HG03558 (cell line): ENCODE data around the gene RPN1.
"Not testable (repeated sequence)": the region's sequence is repeated elsewhere in the genome, so short reads cannot be mapped to it uniquely, and the experiment has no call there.

Experiments
- ATAC-seq: cut with Tn5 transposase; IDR thresholded peaks from one replicate; pipeline ENCODE4 v1.9.1; 2021; ENCODE audit warnings: moderate number of reproducible peaks; ENCODE audit not compliant: unreplicated experiment; ENCODE audit errors: extremely low read depth

The RPN1 gene

DNA sequence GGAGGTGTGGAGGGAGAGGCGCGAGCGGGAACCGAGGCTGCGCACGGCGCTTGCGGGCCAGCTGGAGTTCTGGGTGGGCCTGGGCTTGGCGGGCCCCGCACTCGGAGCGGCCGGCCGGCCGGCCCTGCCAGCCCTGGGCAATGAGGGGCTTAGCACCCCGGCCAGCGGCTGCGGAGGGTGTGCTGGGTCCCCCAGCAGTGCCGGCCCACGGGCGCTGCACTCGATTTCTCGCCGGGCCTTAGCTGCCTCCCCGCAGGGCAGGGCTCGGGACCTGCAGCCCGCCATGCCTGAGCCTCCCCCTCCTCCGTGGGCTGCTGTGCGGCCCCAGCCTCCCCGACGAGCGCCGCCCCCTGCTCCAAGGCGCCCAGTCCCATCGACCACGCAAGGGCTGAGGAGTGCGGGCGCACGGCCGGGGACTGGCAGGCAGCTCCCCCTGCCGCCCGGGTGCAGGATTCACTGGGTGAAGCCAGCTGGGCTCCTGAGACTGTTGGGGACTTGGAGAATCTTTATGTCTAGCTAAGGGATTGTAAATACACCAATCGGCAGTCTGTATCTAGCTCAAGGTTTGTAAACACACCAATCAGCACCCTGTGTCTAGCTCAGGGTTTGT is 2.9 kb upstream of the RPN1 start:
- not testable (repeated sequence) for ATAC-seq

DNA sequence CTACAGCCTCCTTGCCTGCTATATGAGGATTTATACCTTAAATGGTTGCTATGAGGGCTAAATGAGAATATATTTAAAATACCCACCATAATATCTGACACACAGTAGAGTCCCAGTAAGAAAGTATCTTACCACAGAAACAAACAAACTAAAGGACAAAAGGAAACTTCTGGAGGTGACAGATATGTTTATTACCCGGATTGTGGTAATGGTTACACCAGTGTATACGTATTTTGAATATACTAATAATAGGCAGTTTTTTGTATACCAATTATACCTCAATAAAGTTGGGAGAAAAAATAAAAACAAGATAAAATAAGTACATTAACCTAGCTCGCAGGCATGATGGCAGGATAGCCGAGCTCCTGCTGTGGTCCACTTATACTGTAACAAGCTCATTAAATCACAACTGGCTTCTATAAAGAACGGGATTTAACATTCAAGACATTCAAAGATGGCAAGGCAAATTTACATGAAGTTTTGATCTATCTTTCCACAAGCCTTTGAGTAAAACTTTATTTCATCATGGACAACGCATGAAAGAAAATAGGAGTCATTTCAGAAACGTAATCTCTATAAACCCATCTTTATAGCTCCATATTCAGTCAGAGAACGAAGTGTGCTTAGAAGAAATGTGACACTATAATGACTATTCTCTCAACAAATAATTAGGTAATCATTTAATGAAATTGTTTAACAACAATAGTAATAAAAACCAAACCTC is 1.5 kb downstream of the RPN1 start:
- ATAC-seq, result no peak

GRCh38 chr3:128648402-128648801 is 2.2 kb downstream of the RPN1 start:
- no peak for ATAC-seq

DNA sequence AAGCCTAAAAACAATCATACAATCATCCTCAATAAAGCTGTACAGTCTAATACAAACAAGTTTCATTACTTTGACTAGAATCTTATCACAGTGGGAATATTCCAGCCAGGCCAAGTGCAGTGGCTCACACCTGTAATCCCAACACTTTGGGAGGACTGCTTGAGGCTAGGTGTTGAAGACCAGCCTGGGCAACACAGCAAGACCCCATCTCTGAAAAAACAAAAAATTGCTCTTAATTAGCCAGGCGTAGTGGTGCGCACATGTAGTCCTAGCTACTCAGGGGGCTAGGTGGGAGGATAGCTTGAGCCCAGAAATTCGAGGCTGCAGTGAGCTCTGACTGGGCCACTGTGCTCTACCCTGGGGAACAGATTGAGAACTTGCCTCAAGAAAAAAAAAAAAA is 3.3 kb downstream of the RPN1 start:
- ATAC-seq, result no peak

DNA sequence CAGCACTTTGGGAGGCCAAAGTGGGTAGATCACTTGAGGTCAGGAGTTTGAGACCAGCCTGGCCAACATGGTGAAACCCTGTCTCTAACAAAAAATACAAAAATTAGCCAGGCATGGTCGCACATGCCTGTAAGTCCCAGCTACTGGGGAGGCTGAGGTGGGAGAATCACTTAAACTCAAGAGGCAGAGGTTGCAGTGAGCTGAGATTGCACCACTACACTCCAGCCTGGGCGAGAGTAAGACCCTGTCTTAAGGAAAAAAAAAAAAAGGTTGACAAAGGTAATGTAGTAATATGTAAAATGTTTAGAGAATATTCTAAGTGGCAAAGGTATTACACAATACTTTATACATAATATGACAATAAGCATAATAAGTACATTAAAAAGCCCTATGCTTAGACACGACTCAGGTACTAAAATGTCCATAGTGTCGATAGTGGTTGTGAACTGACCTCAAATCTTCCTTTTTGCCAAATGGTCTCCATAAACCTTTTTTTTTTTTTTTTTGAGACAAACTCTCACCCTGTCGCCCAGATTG is 16.5 kb downstream of the RPN1 start:
- ATAC-seq, result no peak

- ATAC-seq, result no peak
Measured at GRCh38 chr3:128632301-128632700, 18.3 kb downstream of the RPN1 start.

DNA sequence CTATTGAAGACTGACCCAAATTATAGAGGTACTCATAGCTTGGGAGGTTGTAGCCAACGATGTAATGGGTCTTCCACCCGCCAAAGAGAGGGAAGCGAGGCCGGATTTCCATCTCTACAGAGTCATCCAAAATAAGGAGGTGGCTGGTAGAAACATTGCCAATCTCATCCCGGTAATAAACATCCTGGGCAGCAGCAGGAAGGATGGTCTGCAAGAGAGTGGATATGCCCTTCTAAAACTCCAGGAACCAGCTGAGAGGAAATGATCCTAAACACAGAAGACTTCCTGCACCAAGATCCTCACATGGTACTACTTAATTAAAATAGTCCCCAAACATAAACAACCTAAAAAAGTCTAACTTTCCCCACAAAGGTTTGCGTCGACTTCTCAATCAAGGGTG is 20.7 kb downstream of the RPN1 start:
- ATAC-seq, result no peak

DNA sequence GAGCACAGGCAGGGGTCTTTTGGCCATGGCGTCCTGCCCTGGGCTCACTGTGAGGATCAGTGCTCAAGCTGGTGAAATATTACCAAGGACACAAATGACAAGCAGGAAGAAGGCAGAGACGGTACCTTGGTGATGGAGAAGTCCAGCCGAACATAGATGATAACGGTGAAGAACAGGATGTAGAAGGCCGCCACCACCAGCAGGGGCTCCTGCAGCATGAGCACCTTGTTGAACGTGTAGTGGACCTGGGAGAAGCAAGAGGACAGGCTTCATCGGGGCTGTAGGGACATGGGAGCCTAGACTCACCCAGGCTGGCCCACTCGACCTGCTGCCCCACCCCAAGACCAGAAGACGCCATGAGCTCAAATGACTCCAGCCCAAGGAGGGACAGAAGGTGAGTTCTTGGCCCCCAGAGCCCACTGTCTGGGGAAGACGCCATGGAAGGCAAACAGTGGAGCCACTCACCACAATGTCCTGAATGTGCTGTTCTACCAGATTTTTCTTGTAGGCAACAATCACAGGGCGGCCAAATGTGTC is 25.1 kb downstream of the RPN1 start:
- no peak for ATAC-seq

GRCh38 chr3:128624526-128625138 is 26.0 kb downstream of the RPN1 start:
- ATAC-seq, result no peak

DNA sequence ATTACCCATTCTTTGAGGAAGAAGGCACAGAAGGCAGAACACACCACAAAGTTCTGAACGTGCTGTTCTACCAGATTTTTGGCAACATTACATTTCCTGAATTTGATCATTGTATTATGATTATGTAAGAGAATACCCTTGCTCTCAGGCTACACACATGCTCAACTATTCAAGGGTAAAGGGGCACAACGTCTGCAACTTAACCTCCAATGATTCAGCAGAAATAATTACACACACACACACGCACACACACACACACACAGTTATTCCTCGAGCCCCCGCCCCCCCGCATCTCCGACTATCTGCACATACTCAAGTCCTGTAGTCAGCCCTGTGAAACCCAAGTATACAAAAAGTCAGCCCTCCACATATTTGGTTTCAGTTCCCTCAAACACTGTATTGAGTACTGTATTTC is 26.8 kb downstream of the RPN1 start:
- ATAC-seq, result no peak

DNA sequence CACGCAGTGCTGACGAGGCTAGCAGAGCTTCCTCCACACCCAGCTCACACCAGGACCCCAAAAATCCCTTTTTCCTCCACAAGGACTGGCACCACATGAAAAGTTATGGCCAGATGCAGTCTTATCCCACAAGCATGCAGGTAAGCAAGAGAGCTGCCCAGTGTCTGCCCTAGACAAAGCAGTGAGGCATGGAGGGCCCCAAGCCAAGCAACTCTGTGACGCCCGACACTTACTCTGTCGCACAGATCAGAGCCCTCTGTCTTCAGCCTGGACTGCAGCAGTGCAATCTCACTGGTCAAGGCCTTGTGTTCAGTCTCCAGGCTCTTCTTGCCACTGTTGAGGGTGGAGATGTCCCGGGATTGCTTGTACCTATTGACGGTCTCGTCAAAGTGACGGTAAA is 28.7 kb downstream of the RPN1 start:
- no peak for ATAC-seq

DNA sequence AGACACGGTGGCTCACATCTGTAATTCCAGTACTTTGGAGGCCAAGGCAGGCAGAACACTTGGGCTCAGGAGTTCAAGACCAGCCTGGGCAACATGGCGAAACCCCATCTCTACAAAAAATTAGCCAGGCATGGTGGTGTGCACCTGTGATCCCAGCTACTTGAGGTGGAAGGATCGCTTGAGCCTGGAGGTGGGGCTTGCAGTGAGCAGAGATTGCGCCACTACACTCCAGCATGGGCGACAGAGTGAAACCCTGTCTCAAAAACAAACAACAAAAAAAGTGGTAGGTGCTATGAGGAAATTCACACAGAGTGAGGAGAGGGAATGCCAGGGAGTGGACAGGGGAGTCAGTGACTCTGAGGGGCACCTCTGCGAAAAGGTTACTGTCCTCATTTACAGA is 29.4 kb downstream of the RPN1 start:
- ATAC-seq, result no peak

DNA sequence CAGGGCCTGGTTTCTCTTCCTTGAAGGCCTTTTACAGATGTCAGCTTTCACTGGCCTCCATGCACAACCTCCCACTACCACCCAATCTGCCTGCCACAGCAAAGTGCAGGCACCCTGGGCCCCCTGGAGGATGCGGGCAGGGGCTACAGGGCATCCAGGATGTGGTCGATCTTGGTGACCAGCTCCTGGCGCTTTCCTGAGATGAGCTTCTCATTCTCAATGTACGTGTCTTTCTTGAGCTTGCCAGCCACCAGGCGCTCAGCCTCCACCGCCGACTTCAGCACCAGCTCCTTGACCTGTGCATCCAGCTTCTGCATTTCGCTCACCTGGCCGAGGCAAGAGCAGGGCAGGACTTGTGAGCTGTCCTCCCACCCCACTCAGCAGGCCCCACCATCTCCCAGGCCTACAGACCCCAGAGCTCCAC is 30.3 kb downstream of the RPN1 start:
- ATAC-seq, result no peak

DNA sequence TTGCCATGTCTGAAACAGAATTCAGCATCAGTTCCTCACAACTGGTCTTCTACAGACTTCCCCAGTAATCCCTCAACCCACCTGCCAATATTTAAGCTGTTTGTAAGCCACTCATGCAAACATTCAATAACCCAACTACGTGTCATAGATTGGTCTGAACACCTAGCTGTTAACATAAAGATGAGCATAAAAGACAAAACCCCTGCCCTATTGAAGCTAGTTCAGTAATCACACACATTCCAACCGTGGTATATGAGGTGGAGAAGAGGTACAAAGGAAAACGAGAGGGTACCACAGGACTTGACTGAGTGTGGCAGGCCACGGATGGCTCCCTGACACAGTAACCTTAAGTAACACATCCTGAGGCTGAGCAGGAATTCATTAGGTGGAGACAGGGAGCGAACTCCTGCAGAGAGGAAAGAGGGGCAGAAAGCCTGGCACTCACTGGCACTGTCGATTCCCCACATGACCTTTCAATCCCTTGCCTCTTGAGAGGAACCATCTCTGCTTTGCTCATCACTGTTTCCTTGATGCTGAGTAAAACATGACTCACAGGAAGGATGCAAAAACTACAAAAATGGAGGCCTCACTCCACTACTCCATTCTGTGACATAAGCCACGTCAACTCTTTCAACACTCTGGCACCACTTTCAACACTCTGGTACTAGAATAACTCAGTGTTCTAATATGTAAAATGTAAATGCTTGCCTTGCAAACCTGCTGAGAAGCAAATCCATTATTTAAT is 31.3 kb downstream of the RPN1 start:
- ATAC-seq, result no peak

- no peak for ATAC-seq
Measured at GRCh38 chr3:128618398-128618726, 32.3 kb downstream of the RPN1 start.

DNA sequence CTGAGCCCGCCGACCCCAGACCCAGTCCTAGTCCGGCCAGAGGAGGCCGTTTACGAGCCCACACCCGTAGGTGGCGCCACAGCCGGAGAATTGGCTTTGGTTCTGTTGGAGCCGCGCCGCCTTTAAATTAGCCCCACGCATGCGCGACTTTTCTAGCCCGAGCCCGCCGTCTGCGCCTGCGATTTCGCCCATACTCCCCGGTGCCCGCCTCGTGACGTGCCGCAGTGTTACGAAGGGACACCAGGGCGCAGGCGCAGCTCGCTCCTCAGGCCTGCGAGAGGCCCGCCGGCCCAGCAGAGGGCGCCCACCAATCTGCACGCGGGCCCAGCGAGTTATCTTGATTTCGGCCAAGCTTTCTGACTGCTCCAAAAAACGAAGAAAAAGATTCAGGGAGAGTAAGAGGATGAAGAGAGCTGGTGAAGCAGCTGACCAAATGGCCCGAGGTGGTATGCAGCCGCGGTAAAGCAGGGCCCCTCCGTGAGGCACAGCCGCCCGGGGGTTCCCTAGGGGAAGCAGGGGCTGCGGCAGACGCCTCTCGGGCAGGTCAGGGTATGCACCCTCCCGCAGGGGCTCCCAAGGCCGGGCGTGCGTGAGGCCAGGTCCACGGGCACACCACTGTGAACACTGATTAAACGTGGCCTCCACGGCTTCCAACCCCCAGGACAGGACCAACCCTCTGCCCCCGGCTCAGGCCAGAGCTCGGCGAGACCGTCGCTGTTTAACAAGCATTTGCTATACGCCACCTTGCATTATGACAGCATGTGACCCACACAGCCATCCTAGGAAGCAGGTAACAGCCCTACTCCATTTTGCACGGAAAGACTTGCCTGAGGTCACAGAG is 32.8 kb downstream of the RPN1 start:
- ATAC-seq, result peak; percentile 80

DNA sequence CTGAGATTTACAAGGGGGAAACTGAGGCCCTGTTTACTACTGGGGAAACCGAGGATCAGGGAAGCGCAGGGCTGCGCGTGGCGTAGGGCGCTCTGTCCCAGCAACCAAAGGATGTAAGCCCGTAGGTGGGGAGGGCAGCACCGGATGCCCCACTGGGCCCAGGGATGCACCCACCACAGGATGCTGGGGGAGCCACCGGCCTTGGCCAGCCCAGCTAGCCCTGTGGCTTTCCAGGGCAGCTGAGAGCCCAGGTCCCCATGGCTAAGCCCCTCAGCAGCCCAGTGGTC is 33.4 kb downstream of the RPN1 start:
- no peak for ATAC-seq

DNA sequence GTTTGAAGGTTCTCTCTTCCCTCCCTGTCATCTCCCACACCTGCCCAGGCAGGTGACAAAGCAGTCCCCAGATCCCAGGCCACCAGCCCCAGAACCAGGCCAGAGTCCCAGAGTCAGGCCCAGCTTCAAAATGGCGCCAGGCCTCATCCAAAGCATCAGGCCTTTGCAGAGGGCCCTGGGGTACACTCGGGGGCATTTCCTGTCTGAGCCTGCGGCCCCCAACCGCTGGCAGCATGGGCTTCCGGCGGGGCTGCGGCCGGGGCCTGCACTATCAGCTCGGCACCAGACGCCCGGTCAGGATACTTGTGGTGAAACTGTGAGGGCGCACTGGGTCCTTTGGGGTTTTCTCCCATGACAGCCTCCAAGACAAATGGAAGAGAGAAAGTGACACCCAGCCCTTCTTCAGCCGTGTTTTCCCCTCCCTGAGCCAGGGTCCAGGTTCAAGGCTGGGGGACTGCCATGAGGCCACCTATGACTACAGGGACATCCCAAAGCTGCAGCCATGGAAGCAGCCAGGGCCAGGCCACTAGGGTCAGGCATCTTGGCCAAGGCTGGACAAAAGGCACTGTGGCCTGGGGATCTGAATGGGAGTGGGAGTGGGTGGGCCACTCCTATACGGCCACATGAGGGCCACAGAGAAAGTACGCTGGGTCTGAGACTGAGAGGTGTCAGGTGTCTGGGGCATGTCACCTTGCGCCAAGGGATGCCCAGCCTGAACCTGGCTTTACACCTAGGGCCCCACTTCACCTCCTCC is 33.9 kb downstream of the RPN1 start:
- no peak for ATAC-seq

- ATAC-seq, result no peak
Measured at GRCh38 chr3:128614076-128614475, 36.5 kb downstream of the RPN1 start.
